ENCODE measurements around the gene PTTG1IP.
A peak's percentile ranks its signal among the peaks of the same experiment; 100 is the strongest.
"Not testable (repeated sequence)": the region's sequence is repeated elsewhere in the genome, so short reads cannot be mapped to it uniquely, and the experiment has no call there.

PTTG1IP gene

GRCh38 chr21:44834951-44835646, 38.4 kb downstream of the PTTG1IP start:
- peak in 3 of 10 donors; percentile 51 to 75 (median 60) for DNase-seq
- intact Hi-C loops (cut with DNase I) = no loop called here

GRCh38 chr21:44834231-44834950, 39.1 kb downstream of the PTTG1IP start:
- intact Hi-C loops (cut with DNase I) = no loop called here

GRCh38 chr21:44833663-44834062, 39.8 kb downstream of the PTTG1IP start:
- DNase-seq = no peak
- intact Hi-C loops (cut with DNase I) = no loop called here

More at GRCh38 chr21:44834231-44834950, 39.1 kb downstream of the PTTG1IP start:
- DNase-seq = peak in 3 of 10 donors; percentile 46 to 67 (median 55)

- intact Hi-C loops (cut with DNase I) = not testable (repeated sequence)
- peak in 3 of 10 donors; percentile 26 to 63 (median 32) for DNase-seq
Observed at GRCh38 chr21:44832516-44833255, 40.8 kb downstream of the PTTG1IP start.

- peak in 2 of 10 donors; percentile 16 to 46 for DNase-seq
- intact Hi-C loops (cut with DNase I) = no loop called here
Observed at GRCh38 chr21:44831227-44831860, 42.1 kb downstream of the PTTG1IP start.

GRCh38 chr21:44829507-44830092, 43.9 kb downstream of the PTTG1IP start:
- intact Hi-C loops (cut with DNase I) = no loop called here
- no peak for DNase-seq

GRCh38 chr21:44828362-44829056, 45.0 kb downstream of the PTTG1IP start:
- intact Hi-C loops (cut with DNase I) = no loop called here
- no peak for DNase-seq

GRCh38 chr21:44823179-44823660, 50.3 kb downstream of the PTTG1IP start:
- intact Hi-C loops (cut with DNase I) = no loop called here
- DNase-seq = no peak

GRCh38 chr21:44822484-44823178, 50.9 kb downstream of the PTTG1IP start:
- DNase-seq = no peak
- intact Hi-C loops (cut with DNase I) = no loop called here

GRCh38 chr21:44820851-44821250, 52.6 kb downstream of the PTTG1IP start:
- intact Hi-C loops (cut with DNase I) = no loop called here
- DNase-seq = peak in 1 of 10 donors; percentile 34

GRCh38 chr21:44819283-44820243, 53.9 kb downstream of the PTTG1IP start:
- peak in 1 of 10 donors; percentile 73 for DNase-seq
- intact Hi-C loops (cut with DNase I) = loop anchor here (2.0 to 10.0 kb wide), 3 partner anchors 19 to 255 kb away; partner anchors contain the start of genes ADARB1, PTTG1IP and UBE2G2

GRCh38 chr21:44818640-44819011, 54.9 kb downstream of the PTTG1IP start:
- DNase-seq = peak in 1 of 10 donors; percentile 87
- intact Hi-C loops (cut with DNase I) = loop anchor here (2.0 to 10.0 kb wide), 3 partner anchors 18 to 256 kb away; partner anchors contain the start of genes ADARB1, PTTG1IP and UBE2G2

- intact Hi-C loops (cut with DNase I) = loop anchor here (2.0 to 10.0 kb wide), 3 partner anchors 17 to 257 kb away; partner anchors contain the start of genes ADARB1, PTTG1IP and UBE2G2
- DNase-seq = peak; percentile 58 to 97 (median 78)
Observed at GRCh38 chr21:44817914-44818639, 55.4 kb downstream of the PTTG1IP start, which contains the start of gene SUMO3. SUMO3 (minus strand) TSS chr21:44818062; CDS start chr21:44817968, 94 bp downstream.

GRCh38 chr21:44817506-44817880, 56.0 kb downstream of the PTTG1IP start:
- DNase-seq = peak; percentile 79 to 99 (median 90)
- intact Hi-C loops (cut with DNase I) = loop anchor here (5.0 to 10.0 kb wide), 2 partner anchors 55 to 257 kb away; partner anchors contain the start of genes ADARB1 and PTTG1IP

GRCh38 chr21:44816761-44817505, 56.6 kb downstream of the PTTG1IP start:
- DNase-seq = no peak
- intact Hi-C loops (cut with DNase I) = loop anchor here (5.0 to 10.0 kb wide), 2 partner anchors 55 to 258 kb away; partner anchors contain the start of genes ADARB1 and PTTG1IP
